GM12878 (cell line): ENCODE results near the gene REL. TPM values are rescaled to one million over a fixed set of nuclear protein-coding genes. Genes with fewer than 3 reads are reported as not detected.

Source experiments
- ATAC-seq: fragments of 200-7000 bp; cut with Tn5 transposase; 3 replicates; pipeline ENCODE4 v1.9.1; 2020; ENCODE audit warnings: mild to moderate bottlenecking, moderate library complexity
- BruUV-seq: library from RNA; stranded (reverse); fragments of 400-500 nt; replicated peaks from 2 replicates; lab custom pipeline; 2021; lab: Mats Ljungman, UMichigan
- CTCF ChIA-PET: fragments of 300-600 bp; sonication (Branson Sonifier 250); formaldehyde crosslinking; extraction: SDS; loops from one replicate; lab custom pipeline; 2021; ENCODE audit warnings: inconsistent platforms; lab: Yijun Ruan, JAX
- POLR2A ChIA-PET: fragments of 350-600 bp; formaldehyde crosslinking; extraction: SDS; loops from one replicate; lab custom pipeline; 2021; ENCODE audit warnings: inconsistent platforms; lab: Charles Lee
- RAD21 ChIA-PET: fragments of 300-600 bp; sonication (Branson Sonifier 250); formaldehyde crosslinking; loops from one replicate; lab custom pipeline; 2023; ENCODE audit warnings: antibody characterized with exemption; ENCODE audit not compliant: unreplicated experiment; lab: Charles Lee
- SMC1A ChIA-PET: fragments of 300-600 bp; sonication (Branson Sonifier 250); formaldehyde crosslinking; loops from one replicate; lab custom pipeline; 2023; ENCODE audit not compliant: unreplicated experiment, uncharacterized antibody; lab: Charles Lee
- DNase-seq: peaks from one replicate; pipeline ENCODE4 v3.0.0-alpha.2; 2011; ENCODE audit warnings: low read depth, low spot score
- FAIRE-seq: peaks from 3 replicates; lab custom pipeline; 2011; peaks lifted over from hg19 to GRCh38; lab: Jason Lieb, UNC
- H2AFZ ChIP-seq: 2 replicates; pipeline ENCODE4 v1.6.0; 2011; ENCODE audit warnings: low read depth, low read length, control low read depth; ENCODE audit not compliant: control insufficient read depth
- H3K27ac ChIP-seq: 2 replicates; pipeline ENCODE4 v1.5.1; 2011; ENCODE audit warnings: control low read depth; ENCODE audit not compliant: control insufficient read depth, insufficient read depth
- H3K27me3 ChIP-seq, 2 experiments: replicated peaks in 1 of 2; 2 replicates each; pipeline versions ENCODE4 v1.6.0 to v1.6.1; 2011; ENCODE audit warnings: low read length in 1 of 2; ENCODE audit not compliant: control insufficient read depth in 2 of 2, insufficient read depth in 2 of 2
- H3K36me3 ChIP-seq, 2 experiments: 2 replicates each; pipeline ENCODE4 v1.5.1; 2011; ENCODE audit warnings: low read length in 1 of 2; ENCODE audit not compliant: control insufficient read depth in 2 of 2, insufficient read depth in 2 of 2
- H3K4me1 ChIP-seq: 2 replicates; pipeline ENCODE4 v1.6.1; 2011; ENCODE audit warnings: mild to moderate bottlenecking, low read length, moderate library complexity, mixed read lengths; ENCODE audit not compliant: control insufficient read depth, insufficient read depth
- H3K4me2 ChIP-seq: 2 replicates; pipeline ENCODE4 v1.6.0; 2011; ENCODE audit warnings: control low read depth; ENCODE audit not compliant: control insufficient read depth, insufficient read depth
- H3K4me3 ChIP-seq: fragments of 200-600 bp; sonication (generic); 2 replicates; pipeline ENCODE4 v1.5.1; 2016
- H3K79me2 ChIP-seq: 2 replicates; pipeline ENCODE4 v1.6.0; 2011; ENCODE audit warnings: low read length; ENCODE audit not compliant: control insufficient read depth, insufficient read depth
- H3K9ac ChIP-seq: 2 replicates; pipeline ENCODE4 v1.8.0; 2011; ENCODE audit warnings: low read length, control low read depth, mixed read lengths; ENCODE audit not compliant: control insufficient read depth, insufficient read depth
- H3K9me3 ChIP-seq: replicated peaks from 3 replicates; pipeline ENCODE4 v1.5.1; 2011; ENCODE audit warnings: mild to moderate bottlenecking, low read length; ENCODE audit not compliant: control insufficient read depth, insufficient read depth
- H4K20me1 ChIP-seq: 2 replicates; pipeline ENCODE4 v1.6.0; 2011; ENCODE audit not compliant: control insufficient read depth, insufficient read depth
- BHLHE40 ChIP-seq, 2 experiments: fragments of 450-650 bp in 1 of 2; IDR thresholded peaks; 2 replicates each; pipeline ENCODE4 v1.6.1; 2011 to 2017; ENCODE audit warnings: low read depth in 2 of 2, borderline replicate concordance in 1 of 2, improper control_type of control experiment in 1 of 2, low read length in 1 of 2, mild to moderate bottlenecking in 1 of 2
- FOXK2 ChIP-seq: fragments of 450-650 bp; IDR thresholded peaks from 2 replicates; pipeline ENCODE4 v1.6.1; 2017; ENCODE audit warnings: mild to moderate bottlenecking, moderate library complexity
- HCFC1 ChIP-seq: fragments of 150-350 bp; IDR thresholded peaks from 2 replicates; pipeline ENCODE4 v1.6.1; 2014; ENCODE audit warnings: low read length
- NR2C2 ChIP-seq: IDR thresholded peaks from 2 replicates; pipeline ENCODE4 v1.6.1; 2011; ENCODE audit warnings: borderline replicate concordance, low read depth; ENCODE audit not compliant: control insufficient read depth, insufficient read length
- RAD21 ChIP-seq: IDR thresholded peaks from 2 replicates; pipeline ENCODE4 v1.6.1; 2011; ENCODE audit warnings: mild to moderate bottlenecking, low read depth, low read length, moderate library complexity; ENCODE audit not compliant: insufficient read depth
- RAD51 ChIP-seq: fragments of 450-650 bp; IDR thresholded peaks from 2 replicates; pipeline ENCODE4 v1.6.1; 2016; ENCODE audit warnings: moderate library complexity, mild to moderate bottlenecking, inconsistent platforms
- SIX5 ChIP-seq: IDR thresholded peaks from 2 replicates; pipeline ENCODE4 v1.6.1; 2011; ENCODE audit warnings: mild to moderate bottlenecking, low read depth, low read length, moderate library complexity; ENCODE audit not compliant: severe bottlenecking
- SMAD1 ChIP-seq: fragments of 450-650 bp; IDR thresholded peaks from 2 replicates; pipeline ENCODE4 v1.6.1; 2018; ENCODE audit warnings: mild to moderate bottlenecking, low read depth; ENCODE audit not compliant: partially characterized antibody
- SRF ChIP-seq, 2 experiments: IDR thresholded peaks; 2 replicates each; pipeline ENCODE4 v1.6.1; 2011; ENCODE audit warnings: low read depth in 2 of 2, low read length in 2 of 2, mild to moderate bottlenecking in 1 of 2, moderate library complexity in 1 of 2
- SUPT20H ChIP-seq: IDR thresholded peaks from 2 replicates; pipeline ENCODE4 v1.6.1; 2011; ENCODE audit warnings: low read depth, mild to moderate bottlenecking, low read length, moderate library complexity, borderline replicate concordance; ENCODE audit not compliant: control insufficient read depth
- WGBS: methylation state at CpG from one replicate; pipeline ENCODE4 v1.1.6; 2016; ENCODE audit warnings: low lambda C conversion rate; ENCODE audit not compliant: insufficient replicate concordance, insufficient coverage; ENCODE audit errors: missing lambda C conversion rate; 5-methylcytosine and 5-hydroxymethylcytosine counted together
- in situ Hi-C: fragments of 300-500 bp; cut with MboI; formaldehyde crosslinking; loops from 9 replicates; pipeline ENCODE4 v1.14.3; 2018; ENCODE audit warnings: mixed read lengths
- intact Hi-C: fragments of 100-400 bp; cut with micrococcal nuclease; formaldehyde crosslinking; loops from one replicate; pipeline ENCODE4 v1.14.2; 2022; ENCODE audit not compliant: unreplicated experiment
- polyA plus RNA-seq, 11 experiments: library from polyadenylated mRNA; depleted of rRNA in 4 of 11; unstranded in 6 of 11; stranded (reverse) in 5 of 11; fragments of >200 nt; fragmentation: Nextera tagmentation in 4 of 11; fragmentation: Illumina TruSeq in 1 of 11; extraction: Ambion mirVana in 4 of 11; extraction: Trizol in 1 of 11; gene quantifications; 1 replicate in 1 of 11; 2 replicates in 10 of 11; pipeline versions ENCODE4 v1.2.1 to v1.2.3, GENCODE V29; 2011 to 2016; ENCODE audit warnings: inconsistent platforms in 2 of 11, missing spikeins in 2 of 11, low read depth in 1 of 11
- total RNA-seq, 4 experiments: library from RNA; depleted of rRNA in 3 of 4; stranded (reverse); fragments of >200 nt in 3 of 4; fragmentation: Illumina TruSeq in 1 of 4; extraction: Trizol in 1 of 4; gene quantifications; 2 replicates each; pipeline versions ENCODE4 v1.2.1 to v1.2.3, GENCODE V29; 2013 to 2021
- TF ChIP-seq, protein P1 (sequence below): fragments of 150-350 bp; IDR thresholded peaks from 2 replicates; pipeline ENCODE4 v1.6.1; 2016; ENCODE audit warnings: low read depth, low read length
- TF ChIP-seq, protein P2 (sequence below): fragments of 450-650 bp; IDR thresholded peaks from 2 replicates; pipeline ENCODE4 v1.6.1; 2016; ENCODE audit warnings: mild to moderate bottlenecking
- TF ChIP-seq, protein P3 (sequence below): IDR thresholded peaks from 2 replicates; pipeline ENCODE4 v1.6.1; 2012; ENCODE audit warnings: improper control_type of control experiment, low read depth, low read length; ENCODE audit not compliant: insufficient replicate concordance

REL gene
- total and polyA plus RNA-seq, 10 of the 15 experiments (the other 5 are each of a cell fraction or from before 2014, with no cell fraction given), result 6.3 to 52.4 (median 26.6) TPM

DNA sequence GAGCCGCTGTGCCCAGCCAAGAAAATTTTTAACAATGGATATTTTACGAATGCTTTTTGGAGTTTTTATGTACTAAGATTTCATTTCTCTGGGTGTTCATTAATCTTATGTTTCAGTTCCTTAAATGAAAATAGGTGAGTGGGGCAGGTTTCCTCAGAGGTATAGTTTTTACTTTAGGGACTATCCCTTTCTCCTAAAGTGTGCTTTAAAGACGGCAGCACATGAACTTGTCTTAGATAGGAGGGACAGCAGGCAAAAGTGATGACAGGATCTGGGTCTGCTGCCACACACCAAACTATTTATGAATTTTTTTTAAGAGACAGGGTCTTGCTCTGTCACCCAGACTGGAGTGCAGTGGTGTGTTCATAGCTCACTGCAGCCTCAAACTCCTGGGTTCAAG is 8.0 kb upstream of the REL start:
- H3K27ac ChIP-seq, result peak overlapping the region; percentile 69
- TF ChIP-seq, protein P1, sequence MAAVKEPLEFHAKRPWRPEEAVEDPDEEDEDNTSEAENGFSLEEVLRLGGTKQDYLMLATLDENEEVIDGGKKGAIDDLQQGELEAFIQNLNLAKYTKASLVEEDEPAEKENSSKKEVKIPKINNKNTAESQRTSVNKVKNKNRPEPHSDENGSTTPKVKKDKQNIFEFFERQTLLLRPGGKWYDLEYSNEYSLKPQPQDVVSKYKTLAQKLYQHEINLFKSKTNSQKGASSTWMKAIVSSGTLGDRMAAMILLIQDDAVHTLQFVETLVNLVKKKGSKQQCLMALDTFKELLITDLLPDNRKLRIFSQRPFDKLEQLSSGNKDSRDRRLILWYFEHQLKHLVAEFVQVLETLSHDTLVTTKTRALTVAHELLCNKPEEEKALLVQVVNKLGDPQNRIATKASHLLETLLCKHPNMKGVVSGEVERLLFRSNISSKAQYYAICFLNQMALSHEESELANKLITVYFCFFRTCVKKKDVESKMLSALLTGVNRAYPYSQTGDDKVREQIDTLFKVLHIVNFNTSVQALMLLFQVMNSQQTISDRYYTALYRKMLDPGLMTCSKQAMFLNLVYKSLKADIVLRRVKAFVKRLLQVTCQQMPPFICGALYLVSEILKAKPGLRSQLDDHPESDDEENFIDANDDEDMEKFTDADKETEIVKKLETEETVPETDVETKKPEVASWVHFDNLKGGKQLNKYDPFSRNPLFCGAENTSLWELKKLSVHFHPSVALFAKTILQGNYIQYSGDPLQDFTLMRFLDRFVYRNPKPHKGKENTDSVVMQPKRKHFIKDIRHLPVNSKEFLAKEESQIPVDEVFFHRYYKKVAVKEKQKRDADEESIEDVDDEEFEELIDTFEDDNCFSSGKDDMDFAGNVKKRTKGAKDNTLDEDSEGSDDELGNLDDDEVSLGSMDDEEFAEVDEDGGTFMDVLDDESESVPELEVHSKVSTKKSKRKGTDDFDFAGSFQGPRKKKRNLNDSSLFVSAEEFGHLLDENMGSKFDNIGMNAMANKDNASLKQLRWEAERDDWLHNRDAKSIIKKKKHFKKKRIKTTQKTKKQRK, result no peak
- no peak for TF ChIP-seq RAD51
- TF ChIP-seq, protein P2, sequence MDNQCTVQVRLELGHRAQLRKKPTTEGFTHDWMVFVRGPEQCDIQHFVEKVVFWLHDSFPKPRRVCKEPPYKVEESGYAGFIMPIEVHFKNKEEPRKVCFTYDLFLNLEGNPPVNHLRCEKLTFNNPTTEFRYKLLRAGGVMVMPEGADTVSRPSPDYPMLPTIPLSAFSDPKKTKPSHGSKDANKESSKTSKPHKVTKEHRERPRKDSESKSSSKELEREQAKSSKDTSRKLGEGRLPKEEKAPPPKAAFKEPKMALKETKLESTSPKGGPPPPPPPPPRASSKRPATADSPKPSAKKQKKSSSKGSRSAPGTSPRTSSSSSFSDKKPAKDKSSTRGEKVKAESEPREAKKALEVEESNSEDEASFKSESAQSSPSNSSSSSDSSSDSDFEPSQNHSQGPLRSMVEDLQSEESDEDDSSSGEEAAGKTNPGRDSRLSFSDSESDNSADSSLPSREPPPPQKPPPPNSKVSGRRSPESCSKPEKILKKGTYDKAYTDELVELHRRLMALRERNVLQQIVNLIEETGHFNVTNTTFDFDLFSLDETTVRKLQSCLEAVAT, result no peak
- peak; percentile 83 for TF ChIP-seq BHLHE40 (IDR thresholded peaks at IDR 0.05; ENCODE audit: borderline replicate concordance in 1 of 2, low read depth in 2 of 2, low read length in 1 of 2)
- TF ChIP-seq FOXK2, result no peak
- no peak for TF ChIP-seq NR2C2
- no peak for TF ChIP-seq SMAD1
- TF ChIP-seq SUPT20H, result no peak
- no peak for TF ChIP-seq SIX5
- TF ChIP-seq SRF (IDR thresholded peaks at IDR 0.05; ENCODE audit: low read depth in 2 of 2, low read length in 2 of 2), result no peak
- TF ChIP-seq, protein P3, sequence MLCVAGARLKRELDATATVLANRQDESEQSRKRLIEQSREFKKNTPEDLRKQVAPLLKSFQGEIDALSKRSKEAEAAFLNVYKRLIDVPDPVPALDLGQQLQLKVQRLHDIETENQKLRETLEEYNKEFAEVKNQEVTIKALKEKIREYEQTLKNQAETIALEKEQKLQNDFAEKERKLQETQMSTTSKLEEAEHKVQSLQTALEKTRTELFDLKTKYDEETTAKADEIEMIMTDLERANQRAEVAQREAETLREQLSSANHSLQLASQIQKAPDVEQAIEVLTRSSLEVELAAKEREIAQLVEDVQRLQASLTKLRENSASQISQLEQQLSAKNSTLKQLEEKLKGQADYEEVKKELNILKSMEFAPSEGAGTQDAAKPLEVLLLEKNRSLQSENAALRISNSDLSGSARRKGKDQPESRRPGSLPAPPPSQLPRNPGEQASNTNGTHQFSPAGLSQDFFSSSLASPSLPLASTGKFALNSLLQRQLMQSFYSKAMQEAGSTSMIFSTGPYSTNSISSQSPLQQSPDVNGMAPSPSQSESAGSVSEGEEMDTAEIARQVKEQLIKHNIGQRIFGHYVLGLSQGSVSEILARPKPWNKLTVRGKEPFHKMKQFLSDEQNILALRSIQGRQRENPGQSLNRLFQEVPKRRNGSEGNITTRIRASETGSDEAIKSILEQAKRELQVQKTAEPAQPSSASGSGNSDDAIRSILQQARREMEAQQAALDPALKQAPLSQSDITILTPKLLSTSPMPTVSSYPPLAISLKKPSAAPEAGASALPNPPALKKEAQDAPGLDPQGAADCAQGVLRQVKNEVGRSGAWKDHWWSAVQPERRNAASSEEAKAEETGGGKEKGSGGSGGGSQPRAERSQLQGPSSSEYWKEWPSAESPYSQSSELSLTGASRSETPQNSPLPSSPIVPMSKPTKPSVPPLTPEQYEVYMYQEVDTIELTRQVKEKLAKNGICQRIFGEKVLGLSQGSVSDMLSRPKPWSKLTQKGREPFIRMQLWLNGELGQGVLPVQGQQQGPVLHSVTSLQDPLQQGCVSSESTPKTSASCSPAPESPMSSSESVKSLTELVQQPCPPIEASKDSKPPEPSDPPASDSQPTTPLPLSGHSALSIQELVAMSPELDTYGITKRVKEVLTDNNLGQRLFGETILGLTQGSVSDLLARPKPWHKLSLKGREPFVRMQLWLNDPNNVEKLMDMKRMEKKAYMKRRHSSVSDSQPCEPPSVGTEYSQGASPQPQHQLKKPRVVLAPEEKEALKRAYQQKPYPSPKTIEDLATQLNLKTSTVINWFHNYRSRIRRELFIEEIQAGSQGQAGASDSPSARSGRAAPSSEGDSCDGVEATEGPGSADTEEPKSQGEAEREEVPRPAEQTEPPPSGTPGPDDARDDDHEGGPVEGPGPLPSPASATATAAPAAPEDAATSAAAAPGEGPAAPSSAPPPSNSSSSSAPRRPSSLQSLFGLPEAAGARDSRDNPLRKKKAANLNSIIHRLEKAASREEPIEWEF, result no peak
- no peak for TF ChIP-seq HCFC1
- no peak for TF ChIP-seq RAD21

More for the DNA sequence above, 8.0 kb upstream of the REL start:
- ChIA-PET CTCF (interaction anchor here (0.7 to 1.3 kb wide), 5 partner anchors 11 to 92 kb away, joined by 3 to 9 read pairs (median 4); no protein-coding TSS in a partner anchor), SMC1A (interaction anchor here (0.6 to 1.6 kb wide), 10 partner anchors 11 to 70 kb away, joined by 3 to 9 read pairs (median 4); no protein-coding TSS in a partner anchor), POLR2A (interaction anchor here (0.7 to 1.5 kb wide), 7 partner anchors 11 to 67 kb away, joined by 3 to 5 read pairs (median 4); no protein-coding TSS in a partner anchor), RAD21 (interaction anchor here (1.0 to 2.0 kb wide), 5 partner anchors 9 to 39 kb away, joined by 3 to 9 read pairs (median 6); no protein-coding TSS in a partner anchor)
- no peaks in the 10 kb centered on the region for H3K36me3 ChIP-seq
- in situ Hi-C loops (no loop called here), intact Hi-C loops (no loop called here)
- no peak overlapping the region; the same call in 1 of the 2 replicates for H2AFZ ChIP-seq
- H3K9me3 ChIP-seq, result peaks cover 5% of the 10 kb centered on the region; the same call in 2 of the 3 replicates
- peak; percentile 88 for ATAC-seq
- H3K4me3 ChIP-seq, result no peak overlapping the region
- H3K4me1 ChIP-seq, result peaks cover 19% of the 10 kb centered on the region
- H3K9ac ChIP-seq, result no peak overlapping the region
- DNase-seq, result peak; percentile 67
- peak; percentile 18 for FAIRE-seq
- H3K4me2 ChIP-seq, result peak overlapping the region; percentile 79
- no peaks in the 10 kb centered on the region for H3K79me2 ChIP-seq
- no peaks in the 10 kb centered on the region for H3K27me3 ChIP-seq
- no TSS peak for BruUV-seq
- WGBS, result 0% methylated on average over 3 of the region's 3 CpGs
- no peaks in the 10 kb centered on the region for H4K20me1 ChIP-seq
